ENCODE measurements around the gene EYA3.

Gene EYA3

GRCh38 chr1:27940297-27940696 is 148.1 kb downstream of the EYA3 start:
- no peak for DNase-seq (ENCODE audit: low spot score)

- no peak for DNase-seq (ENCODE audit: low spot score)
Measured at GRCh38 chr1:27938488-27938887, 149.9 kb downstream of the EYA3 start.

- no peak for DNase-seq (ENCODE audit: low spot score)
Measured at GRCh38 chr1:27937524-27937836, 150.9 kb downstream of the EYA3 start.

GRCh38 chr1:27936370-27936769 is 152.0 kb downstream of the EYA3 start:
- no peak for DNase-seq (ENCODE audit: low spot score)

- DNase-seq (ENCODE audit: low spot score) = no peak
Measured at GRCh38 chr1:27935721-27936120, 152.7 kb downstream of the EYA3 start.

GRCh38 chr1:27934818-27935549 is 153.4 kb downstream of the EYA3 start, which contains the start of gene SMPDL3B:
Gene SMPDL3B, plus strand, starts transcription at chr1:27935000. Its CDS starts 184 bp downstream, at chr1:27935184.
- no peak for DNase-seq (ENCODE audit: low spot score)

GRCh38 chr1:27931759-27932158 is 156.7 kb downstream of the EYA3 start:
- no peak for DNase-seq (ENCODE audit: low spot score)

- DNase-seq (ENCODE audit: low spot score) = no peak
Measured at GRCh38 chr1:27931184-27931583, 157.2 kb downstream of the EYA3 start.

- DNase-seq (ENCODE audit: low spot score) = no peak
Measured at GRCh38 chr1:27928216-27928954, 160.0 kb downstream of the EYA3 start.

- DNase-seq (ENCODE audit: low spot score) = no peak
Measured at GRCh38 chr1:27922272-27922671, 166.1 kb downstream of the EYA3 start.

Measured in left forelimb (tissue), 1 donor.